Activated naive CD8-positive, alpha-beta T cell treated with anti-CD3 and anti-CD28 coated beads, Interleukin-2, amount 50 U/mL, for 16 hours (primary cell): Measurements from ENCODE around the gene OR10V1.
"Not testable (repeated sequence)": the region's sequence is repeated elsewhere in the genome, so short reads cannot be mapped to it uniquely, and the experiment has no call there.

Source experiments
- DNase-seq: peaks from one replicate; pipeline ENCODE4 v3.0.0-alpha.2; 2020; ENCODE audit warnings: low read depth, low spot score

OR10V1 gene

GRCh38 chr11:59710136-59710847 is 3.4 kb downstream of the OR10V1 start:
- no peak for DNase-seq

- DNase-seq = no peak
These were observed 5.1 kb downstream of the OR10V1 start for GRCh38 chr11:59708537-59708936.

DNA sequence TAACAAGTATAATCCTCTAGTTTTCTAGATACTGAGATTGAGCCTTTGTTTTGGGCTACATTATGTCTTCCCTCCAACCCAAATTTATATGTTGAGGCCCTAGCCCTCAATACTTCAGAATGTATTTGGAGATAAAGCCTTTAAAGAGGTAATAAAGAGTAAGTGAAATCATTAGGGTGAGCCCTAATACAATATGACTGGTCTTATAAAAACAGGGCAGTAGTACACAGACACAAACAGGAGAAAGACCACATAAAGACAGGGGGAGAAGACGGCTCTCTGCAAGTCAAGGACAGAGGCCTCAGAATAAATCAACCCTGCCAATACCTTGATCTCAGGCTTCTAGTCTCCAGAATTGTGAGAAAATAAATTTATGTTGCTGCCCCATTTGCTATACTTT is 6.3 kb downstream of the OR10V1 start:
- DNase-seq = no peak

GRCh38 chr11:59706518-59707285 is 6.9 kb downstream of the OR10V1 start:
- DNase-seq = no peak

GRCh38 chr11:59705294-59705693 is 8.4 kb downstream of the OR10V1 start:
- DNase-seq = no peak

DNA sequence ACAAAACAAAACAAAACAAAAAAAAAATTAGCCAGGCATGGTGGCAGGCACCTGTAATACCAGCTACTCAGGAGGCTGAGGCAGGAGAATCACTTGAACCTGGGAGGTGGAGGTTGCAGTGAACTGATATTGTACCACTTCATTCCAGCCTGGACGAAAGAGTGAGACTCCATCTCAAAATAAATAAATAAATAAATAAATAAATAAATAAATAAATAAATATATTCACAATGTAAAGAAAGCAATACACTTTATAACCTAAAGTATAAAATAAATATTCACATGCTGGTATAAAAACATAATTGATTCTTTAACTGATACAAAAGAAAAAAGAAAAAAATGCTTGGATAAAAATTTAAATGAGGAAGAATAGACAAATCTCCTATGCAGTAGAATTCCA is 10.1 kb downstream of the OR10V1 start:
- DNase-seq = not testable (repeated sequence)

DNA sequence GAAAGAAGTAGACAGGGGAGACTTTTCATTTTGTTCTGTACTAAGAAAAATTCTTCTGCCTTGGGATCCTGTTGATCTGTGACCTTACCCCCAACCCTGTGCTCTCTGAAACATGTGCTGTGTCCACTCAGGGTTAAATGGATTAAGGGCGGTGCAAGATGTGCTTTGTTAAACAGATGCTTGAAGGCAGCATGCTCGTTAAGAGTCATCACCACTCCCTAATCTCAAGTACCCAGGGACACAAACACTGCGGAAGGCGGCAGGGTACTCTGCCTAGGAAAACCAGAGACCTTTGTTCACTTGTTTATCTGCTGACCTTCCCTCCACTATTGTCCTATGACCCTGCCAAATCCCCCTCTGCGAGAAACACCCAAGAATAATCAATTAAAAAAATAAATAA is 13.5 kb downstream of the OR10V1 start:
- DNase-seq = not testable (repeated sequence)

DNA sequence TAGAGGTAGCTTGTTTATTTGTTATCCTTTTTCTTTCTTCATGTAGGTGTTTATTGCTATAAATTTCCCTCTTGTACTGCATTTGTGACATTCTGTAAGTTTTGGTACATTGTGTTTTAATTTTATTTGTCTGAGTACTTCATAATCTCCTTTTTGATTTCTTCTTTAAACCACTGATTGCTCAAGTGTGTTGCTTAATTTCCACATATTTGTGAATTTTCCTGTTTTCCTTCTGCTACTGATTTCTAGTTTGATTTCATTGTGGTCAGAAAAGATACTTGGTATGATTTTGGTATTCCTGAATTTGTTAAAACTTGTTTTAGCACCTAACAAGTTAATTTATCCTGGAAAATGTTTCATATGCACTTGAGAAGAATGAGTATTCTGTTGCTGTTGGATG is 15.1 kb downstream of the OR10V1 start:
- DNase-seq = no peak

DNA sequence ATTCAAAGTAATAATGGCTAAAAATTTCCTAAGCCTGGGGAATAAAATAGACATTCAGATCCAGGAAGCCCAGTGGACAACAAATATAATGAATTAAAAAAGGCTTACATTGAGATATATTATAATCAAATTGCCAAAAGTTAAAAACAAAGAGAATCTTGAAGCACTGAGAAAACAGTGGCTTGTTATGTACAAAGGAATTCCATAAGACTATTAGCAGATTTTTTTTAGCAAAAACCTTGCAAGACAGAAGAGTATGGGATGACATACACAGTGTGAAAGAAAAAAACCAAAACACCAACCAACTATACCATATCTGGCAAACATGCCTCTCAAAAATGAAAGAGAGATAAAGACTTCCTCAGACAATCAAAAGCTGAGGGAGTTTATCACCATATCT is 20.7 kb downstream of the OR10V1 start:
- no peak for DNase-seq

DNA sequence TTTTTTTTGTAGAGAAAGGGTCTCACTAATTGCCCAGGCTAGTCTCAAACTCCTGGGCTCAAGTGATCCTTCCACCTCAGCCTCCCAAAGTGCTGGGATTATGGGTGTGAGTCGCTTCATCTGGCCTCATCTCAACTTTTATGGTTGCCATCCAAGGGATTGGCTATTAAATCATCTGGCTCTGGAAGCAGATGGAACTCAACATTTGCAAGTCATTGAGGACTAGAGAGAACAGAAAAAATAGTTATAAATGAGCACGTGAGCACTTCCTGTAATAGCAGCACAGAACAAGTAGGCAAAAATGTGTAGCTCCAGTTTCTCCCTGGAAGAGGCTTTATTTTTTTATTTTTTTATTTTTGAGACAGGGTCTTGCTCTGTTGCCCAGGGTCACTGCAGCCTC is 22.5 kb downstream of the OR10V1 start:
- DNase-seq = no peak

GRCh38 chr11:59689015-59689414 is 24.6 kb downstream of the OR10V1 start:
- DNase-seq = no peak

DNA sequence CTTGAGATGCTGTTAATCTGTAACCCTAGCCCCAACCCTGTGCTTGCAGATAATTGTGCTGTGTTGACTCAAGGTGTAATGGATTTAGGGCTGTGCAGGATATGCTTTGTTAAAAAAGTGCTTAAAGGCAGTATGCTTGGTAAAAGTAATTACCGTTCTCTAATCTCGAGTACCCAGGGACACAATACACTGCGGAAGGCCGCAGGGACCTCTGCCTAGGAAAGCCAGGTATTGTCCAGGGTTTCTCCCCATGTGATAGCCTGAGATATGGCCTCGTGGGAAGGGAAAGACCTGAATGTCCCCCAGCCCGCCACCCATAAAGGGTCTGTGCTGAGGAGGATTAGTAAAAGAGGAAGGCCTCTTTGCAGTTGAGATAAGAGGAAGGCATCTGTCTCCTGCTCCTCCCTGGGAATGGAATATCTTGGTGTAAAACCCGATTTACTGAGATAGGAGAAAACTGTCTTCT is 32.4 kb downstream of the OR10V1 start:
- not testable (repeated sequence) for DNase-seq

- peak; percentile 15 for DNase-seq
These were observed 33.1 kb downstream of the OR10V1 start for GRCh38 chr11:59680287-59681154.

DNA sequence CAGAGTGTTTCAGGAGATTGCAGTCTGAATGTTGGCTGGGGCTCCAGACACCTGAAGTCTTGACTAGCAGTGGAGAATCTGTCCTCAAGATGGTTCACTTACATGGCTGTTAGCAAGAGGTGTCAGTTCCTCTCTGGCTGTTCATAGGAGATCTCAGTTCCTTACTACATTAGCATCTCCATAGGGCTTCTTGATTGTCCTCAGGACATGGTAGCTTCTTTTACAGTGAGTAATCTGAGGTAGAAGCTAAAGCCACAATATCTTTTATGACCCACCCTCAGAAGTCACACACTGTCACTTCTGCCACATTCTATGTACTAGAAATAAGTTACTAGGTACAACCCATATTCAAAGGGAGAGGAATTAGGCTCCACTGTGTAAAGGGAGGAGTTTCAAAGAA is 34.3 kb downstream of the OR10V1 start:
- no peak for DNase-seq

DNA sequence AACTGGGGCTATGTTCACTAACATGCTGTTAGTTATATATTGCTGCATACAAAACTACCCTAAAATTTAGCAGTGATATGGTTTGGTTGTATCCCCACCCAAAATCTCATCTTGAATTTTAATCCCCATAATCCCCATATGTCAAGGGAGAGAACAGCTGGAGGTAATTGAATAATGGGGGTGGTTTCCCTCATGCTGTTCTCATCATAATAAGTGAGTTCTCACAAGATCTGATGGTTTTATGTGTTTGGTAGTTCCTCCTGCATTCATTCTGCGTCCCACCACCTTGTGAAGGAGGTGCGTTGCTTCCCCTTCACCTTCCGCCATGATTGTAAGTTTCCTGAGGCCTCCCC is 34.9 kb downstream of the OR10V1 start:
- no peak for DNase-seq

GRCh38 chr11:59678118-59678812 is 35.4 kb downstream of the OR10V1 start:
- DNase-seq = no peak

DNA sequence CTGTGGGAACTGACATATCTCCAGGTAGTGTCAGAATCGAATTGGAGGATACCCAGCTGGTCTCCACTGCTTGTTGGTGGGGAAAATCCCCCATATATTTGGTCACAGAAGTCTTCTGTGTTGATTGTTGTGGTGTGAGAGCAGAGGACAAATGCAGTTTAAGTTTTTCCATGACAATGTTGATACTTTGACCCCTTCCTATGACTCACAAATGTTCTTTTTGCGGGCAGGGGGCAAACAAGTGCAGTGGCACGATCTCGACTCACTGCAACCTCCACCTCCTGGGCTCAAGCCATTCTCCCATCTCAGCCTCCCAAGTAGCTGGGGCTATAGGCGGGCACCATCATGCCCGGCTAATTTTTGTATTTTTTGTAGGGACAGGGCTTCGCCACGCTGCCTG is 37.4 kb downstream of the OR10V1 start:
- no peak for DNase-seq

DNA sequence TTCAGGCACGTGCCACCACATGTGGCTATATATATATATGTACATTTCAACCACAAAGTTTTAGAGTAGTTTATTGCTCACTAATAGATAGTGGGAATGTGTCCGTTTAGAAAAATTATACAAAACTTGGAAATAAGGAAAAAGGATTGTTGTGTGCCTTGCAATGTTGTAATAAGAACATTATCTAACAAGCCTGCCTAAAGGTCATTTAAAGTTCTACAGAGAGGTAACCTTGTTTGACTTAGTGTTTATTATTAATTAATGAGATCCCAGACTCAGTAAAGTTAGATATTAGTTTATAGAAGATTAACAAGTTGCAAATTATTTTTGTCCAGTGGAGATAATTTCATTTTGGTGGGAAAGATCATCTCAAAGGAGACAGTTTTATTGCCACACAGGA is 39.4 kb downstream of the OR10V1 start:
- no peak for DNase-seq

DNA sequence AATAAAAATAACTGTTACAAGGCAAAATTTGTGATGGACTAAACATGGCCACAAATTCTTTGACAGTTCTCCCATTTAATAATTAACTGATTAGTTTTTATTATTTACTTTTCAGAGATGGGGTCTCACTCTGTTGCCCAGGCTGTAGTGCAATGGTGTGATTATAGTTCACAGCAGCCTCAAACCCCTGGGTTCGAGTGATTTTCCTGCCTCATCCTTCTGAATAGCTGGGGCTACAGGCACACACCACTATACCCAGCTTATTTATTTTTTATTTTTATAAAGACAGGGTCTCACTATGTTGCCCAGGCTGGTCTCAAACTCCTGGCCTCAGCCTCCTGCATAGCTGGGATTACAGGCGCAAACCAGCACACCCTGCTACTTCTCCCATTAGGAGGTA is 40.4 kb downstream of the OR10V1 start:
- DNase-seq = no peak

GRCh38 chr11:59671471-59671870 is 42.2 kb downstream of the OR10V1 start:
- no peak for DNase-seq

DNA sequence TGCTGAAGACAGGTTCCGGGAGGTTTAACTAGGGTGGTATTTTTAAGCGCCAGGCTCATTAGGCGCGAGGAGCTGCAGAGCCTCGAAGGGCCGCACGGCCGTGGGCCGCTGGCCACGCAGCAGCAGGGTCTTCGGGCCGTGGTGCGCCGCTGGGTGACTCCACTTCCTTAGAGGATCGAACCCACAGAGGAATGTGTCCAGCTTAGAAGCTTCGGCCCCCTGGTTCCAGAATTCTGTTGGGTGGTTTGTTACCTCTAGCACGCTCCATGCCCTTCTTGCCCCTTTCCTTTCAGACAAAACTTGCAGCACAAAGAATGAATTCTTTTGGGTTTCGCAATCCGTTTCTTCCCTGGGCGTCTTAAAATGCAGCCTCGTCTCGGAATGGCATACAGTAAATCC is 44.0 kb downstream of the OR10V1 start:
- no peak for DNase-seq
